Heart left ventricle (tissue), 16 donors: Measurements from ENCODE around the gene SFSWAP. TPM values are rescaled to one million over a fixed set of nuclear protein-coding genes. Genes with fewer than 3 reads are reported as not detected.

Experiments
- ATAC-seq, 4 donors: fragments of 200-7000 bp; cut with Tn5 transposase; one replicate each; pipeline ENCODE4 v1.9.1; 2020 to 2022; ENCODE audit warnings: moderate library complexity in 4 of 4, mild to moderate bottlenecking in 3 of 4, moderate number of reproducible peaks in 1 of 4
- DNase-seq, 5 donors: peaks; one replicate each; pipeline ENCODE4 v3.0.0-alpha.2; 2020
- H3K27ac ChIP-seq, 12 donors: fragments of 200-600 bp; sonication (generic) in 4 of 12; one replicate each; pipeline versions ENCODE4 v1.5.0 to v1.8.0; 2016 to 2022; ENCODE audit warnings: mild to moderate bottlenecking in 2 of 12
- H3K27me3 ChIP-seq, 9 donors: fragments of 200-600 bp; sonication (generic) in 2 of 9; one replicate each; pipeline versions ENCODE4 v1.5.1 to v1.8.0; 2016 to 2022; ENCODE audit warnings: mild to moderate bottlenecking in 3 of 9
- H3K36me3 ChIP-seq, 9 donors: fragments of 200-600 bp; sonication (generic) in 2 of 9; one replicate each; pipeline versions ENCODE4 v1.5.0 to v1.8.0; 2018 to 2022; ENCODE audit warnings: mild to moderate bottlenecking in 2 of 9
- H3K4me1 ChIP-seq, 12 donors: fragments of 200-600 bp; sonication (generic) in 4 of 12; one replicate each; pipeline versions ENCODE4 v1.5.0 to v1.8.0; 2016 to 2022; ENCODE audit warnings: mild to moderate bottlenecking in 3 of 12
- H3K4me3 ChIP-seq, 12 donors: fragments of 200-600 bp; sonication (generic) in 4 of 12; one replicate each; pipeline versions ENCODE4 v1.5.0 to v1.8.0; 2017 to 2022; ENCODE audit warnings: mild to moderate bottlenecking in 9 of 12, moderate library complexity in 4 of 12
- H3K9me3 ChIP-seq, 12 donors: fragments of 200-600 bp; sonication (generic) in 4 of 12; one replicate each; pipeline versions ENCODE4 v1.5.0 to v1.8.0; 2016 to 2022; ENCODE audit warnings: mild to moderate bottlenecking in 1 of 12
- CTCF ChIP-seq, 12 donors: fragments of 200-600 bp; sonication (generic) in 4 of 12; IDR thresholded peaks; one replicate each; pipeline versions ENCODE4 v1.5.0 to v1.8.0; 2018 to 2022; ENCODE audit warnings: antibody characterized with exemption in 12 of 12, mild to moderate bottlenecking in 5 of 12
- POLR2A ChIP-seq, 2 donors: fragments of 450-650 bp; IDR thresholded peaks; one replicate each; pipeline ENCODE4 v1.6.1; 2017; ENCODE audit warnings: antibody characterized with exemption in 2 of 2, mild to moderate bottlenecking in 2 of 2, moderate library complexity in 2 of 2
- WGBS, 4 donors: extraction: QIAGEN DNeasy Blood & Tissue Kit in 2 of 4; methylation state at CpG; one replicate each; pipeline versions ENCODE4 v1.1.5 to v1.1.7; 2013 to 2018; 5-methylcytosine and 5-hydroxymethylcytosine counted together
- intact Hi-C, 10 donors: fragments of 100-400 bp; cut with DNase I; formaldehyde crosslinking; loops; one replicate each; pipeline versions ENCODE4 v1.11.1 to v1.14.2; 2022
- polyA plus RNA-seq, 2 donors: library from polyadenylated mRNA; stranded (reverse); fragments of 200-250 nt; gene quantifications; one replicate each; pipeline ENCODE4 v1.2.3, GENCODE V29; 2013
- total RNA-seq, 9 donors: library from RNA; depleted of rRNA in 2 of 9; stranded (reverse); fragments of >200 nt in 2 of 9; fragmentation: NEBNext Ultra II Directional in 3 of 9; extraction: Animal tissue kit (Norgen Biotek cat#: 25700) in 3 of 9; gene quantifications; one replicate each; pipeline versions ENCODE4 v1.1.0 to v1.2.4, GENCODE V29; 2016 to 2023
- donor health status: ischemic (EF 13 %, LVEDD 7.1; RV severe dilation, severe dysfunction).
- donor health status: healthy with polysubstance abuse.
- donor health status: DM: no; HTN: yes; CAD: no.
- donor health status: DM: no; HTN: no; CAD: no.
- donor health status: ischemic (EF 25% LVEDD 6.9; RV normal size, moderate dysfunction).
- donor health status: ischemic (EF 25% LVEDD 5.7; RV mildly dilated, moderate dysfunction).
- donor health status: healthy.
- donor health status: DM: yes; HTN: yes; CAD: no.
- donor health status: ischemic (EF 35%, LVEDD 5.7; RV mildly dilated, moderate dysfunction).
- donor health status: nonischemic (EF 11% LVEDD 7.7; RV severe dilation, severe dysfunction).
- donor health status: DM: yes; HTN: yes; CAD: no.
- donor health status: PGD.
- donor health status: ischemic (EF 29% LVEDD 5.4; RV normal size, mild dysfunction).
- donor health status: nonischemic (EF 23%, LVEDD 6.1; RV moderate dilation, normal function).

SFSWAP gene
- total and polyA plus RNA-seq, 11 donors, result 10.4 to 25.1 (median 18.6) TPM

GRCh38 chr12:131724534-131724933 lies 13.6 kb downstream of the SFSWAP start:
- Histone ChIP-seq H3K36me3 (peaks cover 16 to 100% (median 96%) of the 10 kb centered on the region in 9 donors), H3K4me3 (no peak overlapping the region), H3K27ac (no peak overlapping the region), H3K4me1 (peaks cover 0 to 5% (median 0%) of the 10 kb centered on the region in 12 donors), H3K27me3 (no peaks in the 10 kb centered on the region), H3K9me3 (no peaks in the 10 kb centered on the region)
- DNase-seq, result no peak
- ATAC-seq, result no peak
- intact Hi-C loops, result no loop called here
- whole genome bisulfite sequencing, 4 donors, result 66 to 90% (median 74%) methylated on average over 2 of the region's 2 CpGs
- TF ChIP-seq CTCF (IDR thresholded peaks at IDR 0.05), result no peak
- TF ChIP-seq POLR2A (IDR thresholded peaks at IDR 0.05), result no peak

- Histone ChIP-seq H3K36me3 (peaks cover 13 to 100% (median 96%) of the 10 kb centered on the region in 9 donors), H3K27me3 (no peaks in the 10 kb centered on the region), H3K4me3 (no peak overlapping the region), H3K4me1 (peaks cover 0 to 5% (median 0%) of the 10 kb centered on the region in 12 donors), H3K9me3 (no peaks in the 10 kb centered on the region), H3K27ac (no peak overlapping the region)
- intact Hi-C loops, result no loop called here
- 90 to 94% (median 92%) methylated on average over 11 of the region's 11 CpGs for WGBS, 4 donors
- DNase-seq (no peak), ATAC-seq (no peak)
- TF ChIP-seq CTCF (IDR thresholded peaks at IDR 0.05) (no peak), POLR2A (IDR thresholded peaks at IDR 0.05) (no peak)
Measured at GRCh38 chr12:131725503-131725902, 14.6 kb downstream of the SFSWAP start.

GRCh38 chr12:131728720-131729119 lies 17.8 kb downstream of the SFSWAP start:
- Histone ChIP-seq H3K4me1 (peaks cover 0 to under 1% (median 0%) of the 10 kb centered on the region in 12 donors), H3K36me3 (peaks cover 15 to 100% (median 94%) of the 10 kb centered on the region in 9 donors), H3K27ac (no peak overlapping the region), H3K27me3 (no peaks in the 10 kb centered on the region), H3K9me3 (no peaks in the 10 kb centered on the region), H3K4me3 (no peak overlapping the region)
- DNase-seq (no peak), ATAC-seq (no peak)
- TF ChIP-seq CTCF (IDR thresholded peaks at IDR 0.05), result no peak
- no peak for TF ChIP-seq POLR2A (IDR thresholded peaks at IDR 0.05)
- 91 to 94% (median 92%) methylated on average over 8 of the region's 8 CpGs for WGBS, 4 donors
- intact Hi-C loops, result no loop called here

- no peaks in the 10 kb centered on the region for H3K9me3 ChIP-seq
- no peak overlapping the region for H3K27ac ChIP-seq
- DNase-seq, result no peak
- intact Hi-C loops, result no loop called here
- no peak overlapping the region for H3K4me3 ChIP-seq
- peaks cover 15 to 100% (median 97%) of the 10 kb centered on the region in 9 donors for H3K36me3 ChIP-seq
- no peaks in the 10 kb centered on the region for H3K27me3 ChIP-seq
- TF ChIP-seq POLR2A (IDR thresholded peaks at IDR 0.05) (no peak), CTCF (IDR thresholded peaks at IDR 0.05) (no peak)
- 63 to 78% (median 71%) methylated on average over 9 of the region's 9 CpGs for WGBS, 4 donors
- no peaks in the 10 kb centered on the region for H3K4me1 ChIP-seq
- ATAC-seq, result no peak
Measured at GRCh38 chr12:131729254-131729955, 18.5 kb downstream of the SFSWAP start.
